Measurements from ENCODE around the gene EIF2S3. TPM values are rescaled to one million over a fixed set of nuclear protein-coding genes. Genes with fewer than 3 reads are reported as not detected.

Gene EIF2S3
- total and polyA plus RNA-seq, 10 of the 15 experiments (the other 5 are each of a cell fraction or from before 2014, with no cell fraction given), result 115 to 385 (median 201) TPM

- in situ Hi-C loops (cut with MboI) (no loop called here), intact Hi-C loops (cut with micrococcal nuclease; ENCODE audit: unreplicated experiment) (no loop called here)
- no peak overlapping the region for H3K27ac ChIP-seq (ENCODE audit: control insufficient read depth, insufficient read depth)
- POLR2A ChIA-PET, result no interaction called here
- H3K4me3 ChIP-seq, result no peak overlapping the region
- no peaks in the 10 kb centered on the region for H3K27me3 ChIP-seq (replicated peaks in 1 of 2; ENCODE audit: control insufficient read depth in 2 of 2, insufficient read depth in 2 of 2, low read length in 1 of 2)
- TF ChIP-seq RUNX3 (IDR thresholded peaks at IDR 0.05; ENCODE audit: low read length) (no peak), SRF (IDR thresholded peaks at IDR 0.05; ENCODE audit: low read depth in 2 of 2, low read length in 2 of 2) (no peak), POLR2AphosphoS5 (IDR thresholded peaks at IDR 0.05; ENCODE audit: low read length) (no peak), CEBPZ (IDR thresholded peaks at IDR 0.05; ENCODE audit: low read depth, low read length) (no peak), PAX8 (IDR thresholded peaks at IDR 0.05) (no peak), CBFB (IDR thresholded peaks at IDR 0.05; ENCODE audit: low read depth) (no peak), NRF1 (conservative IDR thresholded peaks at IDR 0.05; ENCODE audit: low read depth, low read length) (no peak), HDAC6 (IDR thresholded peaks at IDR 0.05; ENCODE audit: unreplicated experiment) (no peak), CUX1 (IDR thresholded peaks at IDR 0.05; ENCODE audit: insufficient replicate concordance, low read depth, low read length) (no peak), SUZ12 (IDR thresholded peaks at IDR 0.05; ENCODE audit: unreplicated experiment) (no peak), NFYB (IDR thresholded peaks at IDR 0.05; ENCODE audit: insufficient read depth, low read depth, low read length) (no peak), BHLHE40 (IDR thresholded peaks at IDR 0.05; ENCODE audit: borderline replicate concordance in 1 of 2, low read depth in 2 of 2, low read length in 1 of 2) (no peak), GATAD2B (conservative IDR thresholded peaks at IDR 0.05; ENCODE audit: low read depth) (no peak), EP300 (IDR thresholded peaks at IDR 0.05; ENCODE audit: borderline replicate concordance in 1 of 2, control insufficient read depth in 1 of 2, low read depth in 2 of 2, low read length in 2 of 2) (no peak), CBX5 (IDR thresholded peaks at IDR 0.05; ENCODE audit: low read depth) (no peak), RAD51 (IDR thresholded peaks at IDR 0.05) (no peak), BCL11A (IDR thresholded peaks at IDR 0.05; ENCODE audit: low read depth, low read length) (no peak)
- CTCF ChIA-PET, result no interaction called here
- no peaks in the 10 kb centered on the region for H3K9me3 ChIP-seq (replicated peaks; ENCODE audit: control insufficient read depth, insufficient read depth, low read length)
- no peak overlapping the region for H2AFZ ChIP-seq (ENCODE audit: control insufficient read depth, low read depth, low read length)
- BruUV-seq (replicated peaks), result no TSS peak
- WGBS (ENCODE audit: insufficient coverage, insufficient replicate concordance, low lambda C conversion rate, missing lambda C conversion rate), result 0% methylated on average over 1 of the region's 1 CpG
- no peaks in the 10 kb centered on the region for H4K20me1 ChIP-seq (ENCODE audit: control insufficient read depth, insufficient read depth)
- SMC1A ChIA-PET (ENCODE audit: uncharacterized antibody, unreplicated experiment), result no interaction called here
- FAIRE-seq (no peak), DNase-seq (ENCODE audit: low read depth, low spot score) (no peak), ATAC-seq (no peak)
- H3K9ac ChIP-seq (ENCODE audit: control insufficient read depth, insufficient read depth, low read length), result no peak overlapping the region
- no peaks in the 10 kb centered on the region for H3K4me1 ChIP-seq (ENCODE audit: control insufficient read depth, insufficient read depth, low read length)
- RAD21 ChIA-PET (ENCODE audit: unreplicated experiment), result no interaction called here
- H3K36me3 ChIP-seq (ENCODE audit: control insufficient read depth in 2 of 2, insufficient read depth in 2 of 2, low read length in 1 of 2), result no peaks in the 10 kb centered on the region
- H3K4me2 ChIP-seq (ENCODE audit: control insufficient read depth, insufficient read depth), result no peak overlapping the region
- no peaks in the 10 kb centered on the region for H3K79me2 ChIP-seq (ENCODE audit: control insufficient read depth, insufficient read depth, low read length)
Measured at GRCh38 chrX:24097741-24098260, 43.0 kb downstream of the EIF2S3 start.
